IMR-90 (cell line): ENCODE measurements around the gene RAB3GAP2. TPM values are rescaled to one million over a fixed set of nuclear protein-coding genes. Genes with fewer than 3 reads are reported as not detected.

Experiments
- ATAC-seq: fragments of 200-7000 bp; cut with Tn5 transposase; 2 replicates; pipeline ENCODE4 v1.9.1; 2020; ENCODE audit warnings: low read depth, mild to moderate bottlenecking, moderate library complexity
- BruUV-seq: library from RNA; stranded (reverse); fragments of 400-500 nt; replicated peaks from 2 replicates; lab custom pipeline; 2021; lab: Mats Ljungman, UMichigan
- CTCF ChIA-PET: fragments of 300-600 bp; formaldehyde crosslinking; extraction: SDS; loops from one replicate; lab custom pipeline; 2021; ENCODE audit warnings: antibody characterized with exemption; lab: Yijun Ruan, JAX
- POLR2A ChIA-PET: fragments of 300-600 bp; sonication (Branson Sonifier 250); formaldehyde crosslinking; loops from one replicate; lab custom pipeline; 2022; ENCODE audit warnings: antibody characterized with exemption; ENCODE audit not compliant: unreplicated experiment; lab: Charles Lee
- DNase-seq: peaks from one replicate; pipeline ENCODE4 v3.0.0; 2013
- H2AFZ ChIP-seq: replicated peaks from 2 replicates; pipeline ENCODE3; 2013; ENCODE audit warnings: low read length, mild to moderate bottlenecking; ENCODE audit not compliant: poor library complexity
- H2AK5ac ChIP-seq: 2 replicates; pipeline ENCODE4 v1.6.1; 2013; ENCODE audit warnings: low read depth, low read length, inconsistent platforms
- H2AK9ac ChIP-seq: replicated peaks from 2 replicates; pipeline ENCODE3; 2013; ENCODE audit warnings: mild to moderate bottlenecking, low read depth, low read length, moderate library complexity; ENCODE audit not compliant: poor library complexity
- H2BK120ac ChIP-seq: 2 replicates; pipeline ENCODE4 v1.6.1; 2013; ENCODE audit warnings: low read depth, low read length, inconsistent platforms
- H2BK15ac ChIP-seq: 3 replicates; pipeline ENCODE4 v1.6.1; 2013; ENCODE audit warnings: low read depth, low read length, inconsistent platforms
- H2BK20ac ChIP-seq: 2 replicates; pipeline ENCODE4 v1.6.1; 2013; ENCODE audit warnings: low read depth, mild to moderate bottlenecking, inconsistent platforms, low read length, moderate library complexity
- H2BK5ac ChIP-seq: 2 replicates; pipeline ENCODE4 v1.6.1; 2013; ENCODE audit warnings: mild to moderate bottlenecking, low read depth, low read length, inconsistent platforms; ENCODE audit not compliant: poor library complexity, severe bottlenecking
- H3K14ac ChIP-seq: replicated peaks from 2 replicates; pipeline ENCODE4 v1.6.1; 2013; ENCODE audit warnings: low read depth, low read length, inconsistent platforms
- H3K18ac ChIP-seq: 2 replicates; pipeline ENCODE4 v1.6.1; 2013; ENCODE audit warnings: low read depth, low read length, control low read depth
- H3K23ac ChIP-seq: 2 replicates; pipeline ENCODE4 v1.6.1; 2013; ENCODE audit warnings: low read depth, low read length, inconsistent platforms
- H3K27ac ChIP-seq: 2 replicates; pipeline ENCODE4 v1.5.1; 2013; ENCODE audit warnings: mild to moderate bottlenecking, control low read depth, low read length; ENCODE audit not compliant: insufficient read depth
- H3K27me3 ChIP-seq: 2 replicates; pipeline ENCODE4 v1.6.1; 2013; ENCODE audit warnings: low read length; ENCODE audit not compliant: control insufficient read depth, insufficient read depth
- H3K36me3 ChIP-seq: 2 replicates; pipeline ENCODE4 v1.6.1; 2013; ENCODE audit warnings: low read length, mixed read lengths; ENCODE audit not compliant: control insufficient read depth, insufficient read depth
- H3K4ac ChIP-seq: 2 replicates; pipeline ENCODE4 v1.6.1; 2013; ENCODE audit warnings: low read depth, low read length, inconsistent platforms
- H3K4me1 ChIP-seq: 2 replicates; pipeline ENCODE4 v1.6.1; 2013; ENCODE audit warnings: low read length, mixed read lengths; ENCODE audit not compliant: control insufficient read depth, insufficient read depth
- H3K4me2 ChIP-seq: 2 replicates; pipeline ENCODE4 v1.6.1; 2013; ENCODE audit warnings: low read depth, mild to moderate bottlenecking, control low read depth, low read length, moderate library complexity
- H3K4me3 ChIP-seq: 2 replicates; pipeline ENCODE4 v1.5.1; 2013; ENCODE audit warnings: low read depth, mild to moderate bottlenecking, control low read depth, low read length, moderate library complexity; ENCODE audit not compliant: insufficient read depth
- H3K56ac ChIP-seq: 2 replicates; pipeline ENCODE4 v1.6.1; 2013; ENCODE audit warnings: low read length, inconsistent platforms; ENCODE audit not compliant: insufficient read depth; ENCODE audit errors: extremely low read depth
- H3K79me1 ChIP-seq, 2 experiments: 2 replicates each; pipeline ENCODE4 v1.6.1; 2013; ENCODE audit warnings: low read length in 2 of 2, inconsistent platforms in 1 of 2, low read depth in 1 of 2
- H3K9ac ChIP-seq: 2 replicates; pipeline ENCODE4 v1.6.1; 2013; ENCODE audit warnings: low read depth, low read length, control low read depth
- H3K9me1 ChIP-seq: 2 replicates; pipeline ENCODE4 v1.6.1; 2013; ENCODE audit warnings: low read length, inconsistent platforms; ENCODE audit not compliant: insufficient read depth
- H3K9me3 ChIP-seq: 2 replicates; pipeline ENCODE4 v1.6.1; 2013; ENCODE audit warnings: low read length; ENCODE audit not compliant: control insufficient read depth, insufficient read depth
- H4K20me1 ChIP-seq: 2 replicates; pipeline ENCODE4 v1.6.1; 2013; ENCODE audit warnings: low read length, inconsistent platforms; ENCODE audit not compliant: insufficient read depth
- H4K5ac ChIP-seq: 2 replicates; pipeline ENCODE4 v1.6.1; 2013; ENCODE audit warnings: mild to moderate bottlenecking, low read depth, low read length, control low read depth
- H4K8ac ChIP-seq, 2 experiments: 2 replicates each; pipeline ENCODE4 v1.6.1; 2013; ENCODE audit warnings: low read depth in 2 of 2, low read length in 2 of 2, control low read depth in 1 of 2, inconsistent platforms in 1 of 2
- H4K91ac ChIP-seq: 2 replicates; pipeline ENCODE4 v1.6.1; 2013; ENCODE audit warnings: low read depth, low read length, inconsistent platforms; ENCODE audit not compliant: insufficient read depth
- BHLHE40 ChIP-seq: fragments of 150-350 bp; IDR thresholded peaks from 2 replicates; pipeline ENCODE4 v1.6.1; 2016; ENCODE audit warnings: mild to moderate bottlenecking, low read depth, low read length
- CEBPB ChIP-seq: IDR thresholded peaks from 2 replicates; pipeline ENCODE4 v1.6.1; 2012; ENCODE audit warnings: low read depth, low read length, improper control_type of control experiment
- CHD1 ChIP-seq: IDR thresholded peaks from 2 replicates; pipeline ENCODE4 v1.6.1; 2012; ENCODE audit warnings: low read depth, low read length, improper control_type of control experiment
- FOS ChIP-seq: fragments of 150-350 bp; IDR thresholded peaks from 2 replicates; pipeline ENCODE4 v1.6.1; 2016; ENCODE audit warnings: low read depth, low read length
- MAFK ChIP-seq: IDR thresholded peaks from 2 replicates; pipeline ENCODE4 v1.6.1; 2012; ENCODE audit warnings: low read depth, low read length, improper control_type of control experiment
- MAZ ChIP-seq: IDR thresholded peaks from 2 replicates; pipeline ENCODE4 v1.6.1; 2012; ENCODE audit warnings: low read depth, mild to moderate bottlenecking, low read length, improper control_type of control experiment, moderate library complexity, borderline replicate concordance
- MXI1 ChIP-seq: IDR thresholded peaks from 2 replicates; pipeline ENCODE4 v1.6.1; 2012; ENCODE audit warnings: low read depth, mild to moderate bottlenecking, low read length, moderate library complexity, borderline replicate concordance
- NFE2L2 ChIP-seq: fragments of 150-350 bp; IDR thresholded peaks from 2 replicates; pipeline ENCODE4 v1.6.1; 2016; ENCODE audit warnings: low read depth, mild to moderate bottlenecking, low read length
- POLR2A ChIP-seq: IDR thresholded peaks from 2 replicates; pipeline ENCODE4 v1.6.1; 2012; ENCODE audit warnings: mild to moderate bottlenecking, low read depth, low read length
- RAD21 ChIP-seq: IDR thresholded peaks from 2 replicates; pipeline ENCODE4 v1.6.1; 2012; ENCODE audit warnings: low read length, improper control_type of control experiment
- RCOR1 ChIP-seq: IDR thresholded peaks from 2 replicates; pipeline ENCODE4 v1.6.1; 2012; ENCODE audit warnings: mild to moderate bottlenecking, low read length, improper control_type of control experiment; ENCODE audit not compliant: insufficient replicate concordance
- RFX5 ChIP-seq: IDR thresholded peaks from 2 replicates; pipeline ENCODE4 v1.8.0; 2012; ENCODE audit warnings: low read depth, mild to moderate bottlenecking, low read length, moderate library complexity
- SMC3 ChIP-seq: fragments of 150-350 bp; IDR thresholded peaks from 2 replicates; pipeline ENCODE4 v1.6.1; 2016; ENCODE audit warnings: low read depth, mild to moderate bottlenecking, antibody characterized with exemption, low read length, moderate library complexity
- WGBS, 2 experiments: methylation state at CpG; one replicate each; pipeline versions ENCODE4 v1.1.5 to v1.1.7; 2013; ENCODE audit warnings: missing lambda C conversion rate in 2 of 2; ENCODE audit not compliant: insufficient read length in 1 of 2; ENCODE audit errors: extremely low coverage in 2 of 2; 5-methylcytosine and 5-hydroxymethylcytosine counted together
- dilution Hi-C: fragments of 300-500 bp; cut with HindIII; formaldehyde crosslinking; loops from one replicate; pipeline ENCODE4 v1.14.3; 2018; ENCODE audit warnings: low sequenced_read_pairs; ENCODE audit not compliant: unreplicated experiment
- in situ Hi-C: fragments of 300-500 bp; cut with MboI; formaldehyde crosslinking; loops from 3 replicates; pipeline ENCODE4 v1.14.3; 2019; ENCODE audit warnings: low sequenced_read_pairs, inconsistent platforms, mixed read lengths
- intact Hi-C: fragments of 100-400 bp; cut with micrococcal nuclease; formaldehyde crosslinking; loops from 2 replicates; pipeline ENCODE4 v1.10.0; 2022
- polyA plus RNA-seq, 3 experiments: library from polyadenylated mRNA; depleted of rRNA; stranded (reverse); fragments of >200 nt; gene quantifications; 2 replicates each; pipeline ENCODE4 v1.2.3, GENCODE V29; 2012; ENCODE audit warnings: low replicate concordance in 1 of 3
- total RNA-seq: library from RNA; depleted of rRNA; stranded (reverse); fragments of >200 nt; gene quantifications from 2 replicates; pipeline ENCODE4 v1.2.3, GENCODE V29; 2012
- TF ChIP-seq, protein P1 (sequence below): fragments of 150-350 bp; IDR thresholded peaks from 2 replicates; pipeline ENCODE4 v1.6.1; 2017; ENCODE audit warnings: mild to moderate bottlenecking, antibody characterized with exemption, low read length, low read depth
- TF ChIP-seq, protein P2 (sequence below): conservative IDR thresholded peaks from 2 replicates; pipeline ENCODE4 v1.5.1; 2012; ENCODE audit warnings: mild to moderate bottlenecking, low read depth, low read length, improper control_type of control experiment

Gene RAB3GAP2
- total and polyA plus RNA-seq, 2 of the 4 experiments (the other 2 are of a cell fraction): 12.3 to 37.8 TPM

DNA sequence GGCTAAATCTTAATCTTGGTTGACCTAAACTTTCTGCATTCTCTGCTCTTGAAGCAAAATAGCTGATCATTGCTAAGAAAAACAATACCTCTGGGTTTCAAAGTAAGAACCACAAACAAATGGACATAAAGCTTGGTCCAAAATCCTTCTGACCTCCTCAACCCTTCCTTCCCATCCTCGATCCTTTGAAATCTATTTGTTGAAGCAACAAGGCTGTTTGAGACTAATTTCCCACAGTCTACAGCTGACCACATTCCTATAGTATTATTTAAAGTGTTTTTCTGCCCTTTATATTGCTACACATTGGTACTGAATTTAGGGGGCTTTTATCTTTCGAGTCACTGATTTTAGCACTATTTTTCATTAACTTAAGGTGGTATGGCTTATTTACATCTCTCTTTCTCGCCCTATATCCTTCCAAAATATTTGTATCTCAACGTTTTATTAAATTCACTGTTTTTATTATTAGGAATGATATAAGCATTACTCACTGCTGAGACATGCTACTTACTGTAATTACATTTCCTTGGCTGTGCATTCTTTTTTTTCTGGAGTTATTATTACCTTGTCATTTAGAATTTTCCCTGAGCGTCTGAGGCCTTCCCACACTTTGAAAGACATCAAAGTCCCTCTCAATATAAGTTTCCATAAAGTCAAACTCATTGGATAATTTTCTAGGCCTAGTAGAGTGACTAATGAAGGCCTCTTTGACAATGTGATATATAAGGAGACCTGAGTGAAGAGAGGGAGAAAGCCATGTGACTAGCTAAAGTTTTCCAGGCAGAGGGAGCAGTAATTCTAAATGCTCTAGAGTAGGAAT lies 73.9 kb downstream of the RAB3GAP2 start:
- DNase-seq: peak; percentile 14
- H3K14ac ChIP-seq: no peak overlapping the region
- H3K9ac ChIP-seq: no peak overlapping the region
- no peak overlapping the region for H3K27ac ChIP-seq
- H3K4me2 ChIP-seq: no peak overlapping the region
- H3K56ac ChIP-seq: no peak overlapping the region
- no peak overlapping the region for H2BK120ac ChIP-seq
- intact Hi-C loops (no loop called here), in situ Hi-C loops (no loop called here), dilution Hi-C loops (no loop called here)
- no peak overlapping the region for H3K4ac ChIP-seq
- H3K79me1 ChIP-seq: no peaks in the 10 kb centered on the region; a peak in 1 of 4 replicates
- H3K27me3 ChIP-seq: no peaks in the 10 kb centered on the region
- no peak overlapping the region for H4K91ac ChIP-seq
- no peaks in the 10 kb centered on the region for H4K20me1 ChIP-seq
- H3K23ac ChIP-seq: no peak overlapping the region
- no peaks in the 10 kb centered on the region for H3K9me3 ChIP-seq
- no peaks in the 10 kb centered on the region for H3K9me1 ChIP-seq
- no peak overlapping the region for H2BK20ac ChIP-seq
- peak; percentile 57 for ATAC-seq
- peaks cover 5% of the 10 kb centered on the region; the same call in 1 of the 2 replicates for H3K4me1 ChIP-seq
- H3K18ac ChIP-seq: no peak overlapping the region
- no peak overlapping the region for H2AFZ ChIP-seq
- H2BK15ac ChIP-seq: no peak overlapping the region
- H2BK5ac ChIP-seq: no peak overlapping the region
- CTCF ChIA-PET: interaction anchor here (1.1 to 1.3 kb wide), 2 partner anchors 9 to 12 kb away, joined by 4 to 5 read pairs; no protein-coding TSS in a partner anchor
- H3K4me3 ChIP-seq: no peak overlapping the region
- BruUV-seq: no TSS peak
- peaks cover 26% of the 10 kb centered on the region for H3K36me3 ChIP-seq
- H2AK5ac ChIP-seq: no peak overlapping the region
- no CpG with 5 or more reads among the region's 5 CpGs for WGBS, 2 experiments
- no peak overlapping the region; the same call in 1 of the 2 replicates for H4K5ac ChIP-seq
- POLR2A ChIA-PET: no interaction called here
- H4K8ac ChIP-seq: no peak overlapping the region
- no peak overlapping the region for H2AK9ac ChIP-seq
- TF ChIP-seq SMC3 (no peak), BHLHE40 (no peak), NFE2L2 (no peak), MXI1 (no peak), RFX5 (no peak), RCOR1 (no peak), POLR2A (no peak), CEBPB (no peak), MAFK (no peak), CHD1 (no peak), FOS (no peak), RAD21 (no peak), MAZ (no peak)
- TF ChIP-seq, protein P1, sequence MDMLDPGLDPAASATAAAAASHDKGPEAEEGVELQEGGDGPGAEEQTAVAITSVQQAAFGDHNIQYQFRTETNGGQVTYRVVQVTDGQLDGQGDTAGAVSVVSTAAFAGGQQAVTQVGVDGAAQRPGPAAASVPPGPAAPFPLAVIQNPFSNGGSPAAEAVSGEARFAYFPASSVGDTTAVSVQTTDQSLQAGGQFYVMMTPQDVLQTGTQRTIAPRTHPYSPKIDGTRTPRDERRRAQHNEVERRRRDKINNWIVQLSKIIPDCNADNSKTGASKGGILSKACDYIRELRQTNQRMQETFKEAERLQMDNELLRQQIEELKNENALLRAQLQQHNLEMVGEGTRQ: no peak
- TF ChIP-seq, protein P2, sequence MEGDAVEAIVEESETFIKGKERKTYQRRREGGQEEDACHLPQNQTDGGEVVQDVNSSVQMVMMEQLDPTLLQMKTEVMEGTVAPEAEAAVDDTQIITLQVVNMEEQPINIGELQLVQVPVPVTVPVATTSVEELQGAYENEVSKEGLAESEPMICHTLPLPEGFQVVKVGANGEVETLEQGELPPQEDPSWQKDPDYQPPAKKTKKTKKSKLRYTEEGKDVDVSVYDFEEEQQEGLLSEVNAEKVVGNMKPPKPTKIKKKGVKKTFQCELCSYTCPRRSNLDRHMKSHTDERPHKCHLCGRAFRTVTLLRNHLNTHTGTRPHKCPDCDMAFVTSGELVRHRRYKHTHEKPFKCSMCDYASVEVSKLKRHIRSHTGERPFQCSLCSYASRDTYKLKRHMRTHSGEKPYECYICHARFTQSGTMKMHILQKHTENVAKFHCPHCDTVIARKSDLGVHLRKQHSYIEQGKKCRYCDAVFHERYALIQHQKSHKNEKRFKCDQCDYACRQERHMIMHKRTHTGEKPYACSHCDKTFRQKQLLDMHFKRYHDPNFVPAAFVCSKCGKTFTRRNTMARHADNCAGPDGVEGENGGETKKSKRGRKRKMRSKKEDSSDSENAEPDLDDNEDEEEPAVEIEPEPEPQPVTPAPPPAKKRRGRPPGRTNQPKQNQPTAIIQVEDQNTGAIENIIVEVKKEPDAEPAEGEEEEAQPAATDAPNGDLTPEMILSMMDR: no peak
